Stimulated activated naive CD8-positive, alpha-beta T cell treated with anti-CD3 and anti-CD28 coated beads, Interleukin-15, amount 100 ng/mL, for 72 hours (primary cell): ENCODE data around the gene PLEKHA7.

Source experiments
- ATAC-seq: fragments of 150-1000 bp; cut with Tn5 transposase; 2 replicates; pipeline ENCODE4 v1.10.0; 2021; ENCODE audit warnings: mild to moderate bottlenecking, moderate library complexity
- DNase-seq, 2 donors: peaks; one replicate each; pipeline ENCODE4 v3.0.0; 2021 to 2022
- H3K27ac Mint-ChIP-seq, 2 donors: one replicate each; pipeline ENCODE4 v1.8.0; 2022; ENCODE audit warnings: mild to moderate bottlenecking in 2 of 2, mixed read lengths in 2 of 2, moderate library complexity in 2 of 2
- H3K27me3 Mint-ChIP-seq: one replicate; pipeline ENCODE4 v1.8.0; 2022; ENCODE audit warnings: mixed read lengths
- H3K4me1 Mint-ChIP-seq: one replicate; pipeline ENCODE4 v1.8.0; 2022; ENCODE audit warnings: mild to moderate bottlenecking, mixed read lengths
- H3K4me3 Mint-ChIP-seq, 2 donors: one replicate each; pipeline ENCODE4 v1.8.0; 2022; ENCODE audit warnings: mild to moderate bottlenecking in 2 of 2, mixed read lengths in 2 of 2, moderate library complexity in 1 of 2
- H3K9me3 Mint-ChIP-seq, 2 donors: one replicate each; pipeline ENCODE4 v1.8.0; 2022; ENCODE audit warnings: mixed read lengths in 2 of 2

Gene PLEKHA7

GRCh38 chr11:16945671-16946469 is 68.3 kb downstream of the PLEKHA7 start:
- peak; percentile 85 for ATAC-seq
- peak; percentile 50 to 64 for DNase-seq
- no peak overlapping the region for H3K4me3 Mint-ChIP-seq
- no peak overlapping the region for H3K27ac Mint-ChIP-seq
- peaks cover 14% of the 10 kb centered on the region for H3K4me1 Mint-ChIP-seq
- no peaks in the 10 kb centered on the region for H3K27me3 Mint-ChIP-seq
- H3K9me3 Mint-ChIP-seq, result no peaks in the 10 kb centered on the region

- Mint-ChIP-seq H3K4me1 (peaks cover 14% of the 10 kb centered on the region), H3K27me3 (no peaks in the 10 kb centered on the region), H3K4me3 (no peak overlapping the region), H3K27ac (no peak overlapping the region), H3K9me3 (no peaks in the 10 kb centered on the region)
- DNase-seq (no peak), ATAC-seq (no peak)
Observed at GRCh38 chr11:16942911-16943310, 71.3 kb downstream of the PLEKHA7 start.

GRCh38 chr11:16942342-16942741 is 71.9 kb downstream of the PLEKHA7 start:
- H3K4me3 Mint-ChIP-seq, result no peak overlapping the region
- ATAC-seq (no peak), DNase-seq (no peak)
- no peak overlapping the region for H3K27ac Mint-ChIP-seq
- no peaks in the 10 kb centered on the region for H3K9me3 Mint-ChIP-seq
- H3K4me1 Mint-ChIP-seq, result peaks cover 14% of the 10 kb centered on the region
- no peaks in the 10 kb centered on the region for H3K27me3 Mint-ChIP-seq

- DNase-seq (no peak), ATAC-seq (no peak)
- Mint-ChIP-seq H3K9me3 (no peaks in the 10 kb centered on the region), H3K4me1 (peaks cover 12% of the 10 kb centered on the region), H3K27me3 (no peaks in the 10 kb centered on the region), H3K27ac (no peak overlapping the region), H3K4me3 (no peak overlapping the region)
Observed at GRCh38 chr11:16941935-16942334, 72.3 kb downstream of the PLEKHA7 start.

GRCh38 chr11:16938061-16938460 is 76.2 kb downstream of the PLEKHA7 start:
- ATAC-seq, result no peak
- Mint-ChIP-seq H3K27me3 (peaks cover 12% of the 10 kb centered on the region), H3K4me1 (no peaks in the 10 kb centered on the region), H3K9me3 (no peaks in the 10 kb centered on the region), H3K27ac (no peak overlapping the region), H3K4me3 (no peak overlapping the region)
- no peak for DNase-seq

- Mint-ChIP-seq H3K27me3 (peaks cover 14% of the 10 kb centered on the region), H3K4me1 (no peaks in the 10 kb centered on the region), H3K27ac (peak overlapping the region in 1 of 2 donors; percentile 4), H3K9me3 (no peaks in the 10 kb centered on the region), H3K4me3 (no peak overlapping the region)
- ATAC-seq (no peak), DNase-seq (no peak)
Observed at GRCh38 chr11:16936643-16937042, 77.6 kb downstream of the PLEKHA7 start.

- Mint-ChIP-seq H3K9me3 (no peaks in the 10 kb centered on the region), H3K27ac (no peak overlapping the region), H3K4me3 (no peak overlapping the region), H3K27me3 (peaks cover 14% of the 10 kb centered on the region), H3K4me1 (no peaks in the 10 kb centered on the region)
- DNase-seq (peak in 1 of 2 donors; percentile 27), ATAC-seq (peak; percentile 66)
Observed at GRCh38 chr11:16935518-16936302, 78.5 kb downstream of the PLEKHA7 start.

- ATAC-seq, result no peak
- Mint-ChIP-seq H3K27ac (no peak overlapping the region), H3K27me3 (peaks cover 14% of the 10 kb centered on the region), H3K4me1 (no peaks in the 10 kb centered on the region), H3K9me3 (no peaks in the 10 kb centered on the region), H3K4me3 (no peak overlapping the region)
- no peak for DNase-seq
Observed at GRCh38 chr11:16933756-16934603, 80.2 kb downstream of the PLEKHA7 start.

GRCh38 chr11:16933291-16933690 is 80.9 kb downstream of the PLEKHA7 start:
- no peak overlapping the region for H3K4me3 Mint-ChIP-seq
- no peaks in the 10 kb centered on the region for H3K9me3 Mint-ChIP-seq
- DNase-seq (no peak), ATAC-seq (no peak)
- no peaks in the 10 kb centered on the region for H3K4me1 Mint-ChIP-seq
- H3K27me3 Mint-ChIP-seq, result peaks cover 14% of the 10 kb centered on the region
- no peak overlapping the region for H3K27ac Mint-ChIP-seq

GRCh38 chr11:16928044-16928443 is 86.2 kb downstream of the PLEKHA7 start:
- no peak overlapping the region for H3K27ac Mint-ChIP-seq
- H3K9me3 Mint-ChIP-seq, result no peaks in the 10 kb centered on the region
- DNase-seq (no peak), ATAC-seq (no peak)
- H3K27me3 Mint-ChIP-seq, result peaks cover 49% of the 10 kb centered on the region
- no peak overlapping the region for H3K4me3 Mint-ChIP-seq
- H3K4me1 Mint-ChIP-seq, result peaks cover 34% of the 10 kb centered on the region

- Mint-ChIP-seq H3K4me1 (peaks cover 40% of the 10 kb centered on the region), H3K9me3 (no peaks in the 10 kb centered on the region), H3K27ac (no peak overlapping the region), H3K27me3 (peaks cover 55% of the 10 kb centered on the region), H3K4me3 (no peak overlapping the region)
- ATAC-seq, result no peak
- no peak for DNase-seq
Observed at GRCh38 chr11:16926883-16927626, 87.2 kb downstream of the PLEKHA7 start.

- Mint-ChIP-seq H3K9me3 (no peaks in the 10 kb centered on the region), H3K27me3 (peaks cover 62% of the 10 kb centered on the region), H3K4me3 (peak overlapping the region; percentile 84 to 88), H3K27ac (peak overlapping the region in 1 of 2 donors; percentile 86), H3K4me1 (peaks cover 40% of the 10 kb centered on the region)
- ATAC-seq (peak; percentile 58), DNase-seq (peak in 1 of 2 donors; percentile 37)
Observed at GRCh38 chr11:16925561-16926065, 88.6 kb downstream of the PLEKHA7 start.

- Mint-ChIP-seq H3K4me1 (peaks cover 40% of the 10 kb centered on the region), H3K27ac (no peak overlapping the region), H3K4me3 (peak overlapping the region; percentile 84 to 88), H3K9me3 (no peaks in the 10 kb centered on the region), H3K27me3 (peaks cover 69% of the 10 kb centered on the region)
- DNase-seq, result no peak
- peak; percentile 23 for ATAC-seq
Observed at GRCh38 chr11:16924826-16925560, 89.2 kb downstream of the PLEKHA7 start.

- H3K27me3 Mint-ChIP-seq, result peaks cover 71% of the 10 kb centered on the region
- DNase-seq (no peak), ATAC-seq (peak; percentile 71)
- no peaks in the 10 kb centered on the region for H3K9me3 Mint-ChIP-seq
- no peak overlapping the region for H3K27ac Mint-ChIP-seq
- H3K4me1 Mint-ChIP-seq, result peaks cover 40% of the 10 kb centered on the region
- peak overlapping the region; percentile 84 to 88 for H3K4me3 Mint-ChIP-seq
Observed at GRCh38 chr11:16924462-16924825, 89.8 kb downstream of the PLEKHA7 start.
